HT1080 (cell line): ENCODE data around the gene ATG9B. TPM values are rescaled to one million over a fixed set of nuclear protein-coding genes. Genes with fewer than 3 reads are reported as not detected.

Source experiments
- DNase-seq: peaks from one replicate; pipeline ENCODE4 v3.0.0-alpha.2; 2015; ENCODE audit warnings: low read depth
- total RNA-seq: library from RNA; depleted of rRNA; stranded (reverse); fragments of >200 nt; shearing (Covaris generic); gene quantifications from 2 replicates; pipeline ENCODE4 v1.2.3, GENCODE V29; 2014

The ATG9B gene
- total RNA-seq, 1 experiment from 2014 or later = not detected

DNA sequence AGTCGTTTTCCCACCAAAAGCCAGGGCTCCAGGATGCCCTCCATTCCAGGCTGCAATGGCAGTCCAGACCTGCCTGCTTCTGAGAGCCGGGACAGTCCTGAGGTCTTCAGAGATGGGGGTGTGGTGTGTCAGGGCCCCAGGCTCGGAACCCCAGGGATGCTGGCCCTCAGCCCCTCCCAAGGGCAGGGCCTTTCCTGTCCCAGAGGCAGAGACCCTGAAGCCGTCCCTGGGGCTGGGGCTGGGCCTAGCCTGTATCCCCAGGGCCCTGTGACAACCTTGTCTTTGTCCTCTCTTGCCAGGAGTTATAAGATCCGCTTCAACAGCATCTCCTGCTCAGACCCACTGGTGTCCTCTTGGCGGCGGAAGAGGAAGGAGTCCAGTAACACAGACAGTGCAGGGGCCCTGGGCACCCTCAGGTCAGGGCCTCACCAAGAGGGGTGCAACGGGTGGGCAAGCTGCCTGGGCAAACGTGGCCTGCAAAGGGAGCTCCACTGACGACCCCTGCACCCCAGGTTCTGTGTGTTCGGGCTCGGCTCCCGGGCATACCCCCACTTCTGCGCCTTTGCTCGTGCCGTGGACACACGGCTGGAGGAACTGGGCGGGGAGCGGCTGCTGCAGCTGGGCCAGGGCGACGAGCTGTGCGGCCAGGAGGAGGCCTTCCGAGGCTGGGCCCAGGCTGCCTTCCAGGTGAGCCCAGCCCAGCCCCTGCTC, 17.5 kb downstream of the ATG9B start:
- no peak for DNase-seq

DNA sequence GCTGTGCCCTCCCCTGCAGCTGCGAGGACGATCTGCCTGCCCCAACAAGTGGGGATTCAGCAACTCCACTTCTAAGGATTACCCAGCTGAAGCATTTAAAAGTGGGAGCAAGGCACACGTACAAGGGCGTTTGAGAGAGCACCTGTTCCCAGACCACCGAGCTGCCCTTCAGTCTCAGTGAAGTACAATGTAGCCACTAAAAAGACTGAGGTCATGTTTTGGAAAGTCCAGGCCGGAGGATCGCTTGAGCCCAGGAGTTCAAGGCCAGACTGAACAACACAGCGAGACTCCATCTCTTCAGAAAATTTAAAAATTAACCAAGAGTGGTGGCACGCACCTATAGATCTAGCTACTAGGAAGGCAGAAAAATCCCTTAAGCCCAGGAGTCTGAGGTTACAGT, 18.7 kb downstream of the ATG9B start:
- no peak for DNase-seq

DNA sequence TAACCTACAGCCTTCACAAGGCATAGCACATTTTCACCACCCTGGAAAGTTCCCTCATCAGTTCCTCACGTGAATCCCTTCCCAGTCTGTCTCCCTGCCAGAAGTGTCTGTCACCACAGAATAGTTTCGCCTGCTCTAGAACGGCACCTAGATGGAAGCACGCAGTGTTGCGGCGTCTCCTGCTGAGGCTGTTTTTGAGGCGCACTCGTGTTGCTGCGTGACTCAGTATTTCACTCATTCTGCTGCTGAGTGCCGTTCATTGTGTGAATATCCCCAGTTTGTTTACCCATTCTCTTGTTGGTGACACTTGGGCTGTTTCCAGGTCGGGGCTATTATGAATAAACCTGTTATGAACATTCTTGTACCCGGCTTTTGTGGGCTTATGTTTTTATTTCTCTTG, 20.7 kb downstream of the ATG9B start:
- DNase-seq = peak; percentile 33

DNA sequence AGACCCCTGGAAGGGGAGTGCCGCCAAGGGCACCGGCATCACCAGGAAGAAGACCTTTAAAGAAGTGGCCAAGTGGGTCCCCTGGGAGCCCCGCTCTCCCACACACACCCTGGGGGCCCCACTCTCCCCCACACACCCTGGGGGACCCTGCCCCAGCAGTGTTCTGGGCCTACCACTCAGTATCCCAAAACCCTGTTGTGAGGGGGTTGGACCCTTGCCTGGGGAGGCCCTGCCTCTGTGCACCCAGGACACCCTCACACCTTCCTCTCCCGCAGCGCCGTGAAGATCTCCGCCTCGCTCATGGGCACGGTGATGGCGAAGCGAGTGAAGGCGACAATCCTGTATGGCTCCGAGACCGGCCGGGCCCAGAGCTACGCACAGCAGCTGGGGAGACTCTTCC, 22.7 kb downstream of the ATG9B start:
- no peak for DNase-seq

DNA sequence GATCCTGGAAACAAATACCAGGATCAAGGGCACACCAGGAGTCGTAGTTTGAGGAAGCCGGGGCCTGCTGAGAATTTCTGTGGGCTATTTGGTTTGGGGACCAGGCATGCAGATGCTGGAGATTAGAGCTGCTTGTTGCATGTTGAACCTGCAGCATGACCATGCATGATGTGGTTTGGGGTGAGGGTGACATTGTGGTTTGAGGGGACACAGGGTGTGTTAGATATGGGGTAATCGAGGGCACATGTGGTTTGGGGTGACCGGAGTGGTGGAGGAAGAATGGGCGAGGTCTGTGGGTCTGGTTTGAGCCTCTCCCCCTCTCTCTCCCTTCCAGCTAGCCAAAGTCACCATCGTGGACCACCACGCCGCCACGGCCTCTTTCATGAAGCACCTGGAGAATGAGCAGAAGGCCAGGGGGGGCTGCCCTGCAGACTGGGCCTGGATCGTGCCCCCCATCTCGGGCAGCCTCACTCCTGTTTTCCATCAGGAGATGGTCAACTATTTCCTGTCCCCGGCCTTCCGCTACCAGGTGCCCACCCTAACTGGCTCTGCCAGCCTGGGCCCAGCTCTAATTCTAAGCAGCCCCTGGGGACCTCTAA, 23.3 kb downstream of the ATG9B start:
- no peak for DNase-seq

DNA sequence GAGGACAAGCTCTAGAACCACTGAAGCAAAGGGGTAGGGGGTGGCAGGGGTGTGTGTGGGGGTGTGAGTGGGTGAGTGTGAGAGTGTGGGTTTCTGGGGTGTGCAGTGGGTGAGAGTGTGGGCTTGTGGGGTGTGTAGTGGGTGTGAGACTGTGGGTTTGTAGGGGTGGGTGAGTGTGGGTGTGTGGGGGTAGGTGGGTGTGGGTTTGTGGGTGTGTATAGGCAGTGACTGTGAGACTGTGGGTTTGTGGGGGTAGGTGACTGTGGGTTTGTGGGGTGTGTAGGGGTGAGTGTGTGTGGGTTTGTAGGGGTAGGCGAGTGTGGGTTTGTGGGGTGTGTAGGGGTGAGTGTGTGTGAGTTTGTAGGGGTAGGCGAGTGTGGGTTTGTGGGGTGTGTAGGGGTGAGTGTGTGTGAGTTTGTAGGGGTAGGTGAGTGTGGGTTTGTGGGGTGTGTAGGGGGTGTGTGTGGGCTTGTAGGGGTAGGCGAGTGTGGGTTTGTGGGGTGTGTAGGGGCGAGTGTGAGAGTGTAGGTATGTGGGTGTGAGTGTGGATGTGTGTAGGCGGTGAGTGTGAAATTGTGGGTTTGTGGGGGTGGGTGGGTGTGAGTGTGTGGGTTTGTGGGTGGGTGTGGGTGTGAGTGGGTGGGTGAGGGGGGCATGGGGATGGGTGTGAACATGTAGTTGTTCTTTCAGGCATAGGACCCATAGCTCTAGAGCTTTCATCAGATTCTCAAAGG, 24.6 kb downstream of the ATG9B start:
- DNase-seq = no peak

DNA sequence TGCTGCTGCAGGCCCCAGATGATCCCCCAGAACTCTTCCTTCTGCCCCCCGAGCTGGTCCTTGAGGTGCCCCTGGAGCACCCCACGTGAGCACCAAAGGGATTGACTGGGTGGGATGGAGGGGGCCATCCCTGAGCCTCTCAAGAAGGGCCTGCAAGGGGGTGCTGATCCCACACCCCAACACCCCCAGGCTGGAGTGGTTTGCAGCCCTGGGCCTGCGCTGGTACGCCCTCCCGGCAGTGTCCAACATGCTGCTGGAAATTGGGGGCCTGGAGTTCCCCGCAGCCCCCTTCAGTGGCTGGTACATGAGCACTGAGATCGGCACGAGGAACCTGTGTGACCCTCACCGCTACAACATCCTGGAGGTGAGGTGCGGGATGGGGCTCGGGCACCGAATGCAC, 25.3 kb downstream of the ATG9B start:
- no peak for DNase-seq

DNA sequence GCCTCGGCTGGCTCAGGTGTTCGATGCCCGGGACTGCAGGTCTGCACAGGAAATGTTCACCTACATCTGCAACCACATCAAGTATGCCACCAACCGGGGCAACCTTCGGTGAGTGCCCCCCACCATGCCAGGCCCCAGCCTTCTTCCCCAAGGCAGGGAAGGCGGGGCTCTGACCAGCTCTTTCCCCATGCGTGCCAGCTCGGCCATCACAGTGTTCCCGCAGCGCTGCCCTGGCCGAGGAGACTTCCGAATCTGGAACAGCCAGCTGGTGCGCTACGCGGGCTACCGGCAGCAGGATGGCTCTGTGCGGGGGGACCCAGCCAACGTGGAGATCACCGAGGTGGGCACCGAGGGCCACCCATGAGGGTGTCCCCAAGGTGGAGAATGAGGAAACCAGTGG, 26.0 kb downstream of the ATG9B start:
- DNase-seq = no peak

DNA sequence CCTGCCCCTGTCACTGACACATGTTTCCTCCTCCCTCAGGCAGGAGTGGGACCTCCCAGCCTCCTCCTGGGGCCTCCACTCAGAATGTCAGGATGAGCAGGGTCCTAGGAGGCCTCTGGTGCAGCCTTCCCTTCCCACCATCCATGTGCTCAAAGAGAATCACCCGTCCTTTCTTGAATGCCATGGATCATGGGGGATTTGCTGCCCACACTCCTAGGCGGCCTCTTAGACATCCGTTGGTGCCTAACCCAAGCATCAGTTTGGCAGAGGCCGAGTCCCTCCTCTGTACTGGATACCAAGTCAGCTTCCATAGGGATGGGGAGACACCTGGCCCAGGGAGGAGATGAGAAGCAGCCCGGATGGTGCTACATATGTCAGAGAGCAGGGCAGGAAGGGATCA, 26.5 kb downstream of the ATG9B start:
- no peak for DNase-seq

DNA sequence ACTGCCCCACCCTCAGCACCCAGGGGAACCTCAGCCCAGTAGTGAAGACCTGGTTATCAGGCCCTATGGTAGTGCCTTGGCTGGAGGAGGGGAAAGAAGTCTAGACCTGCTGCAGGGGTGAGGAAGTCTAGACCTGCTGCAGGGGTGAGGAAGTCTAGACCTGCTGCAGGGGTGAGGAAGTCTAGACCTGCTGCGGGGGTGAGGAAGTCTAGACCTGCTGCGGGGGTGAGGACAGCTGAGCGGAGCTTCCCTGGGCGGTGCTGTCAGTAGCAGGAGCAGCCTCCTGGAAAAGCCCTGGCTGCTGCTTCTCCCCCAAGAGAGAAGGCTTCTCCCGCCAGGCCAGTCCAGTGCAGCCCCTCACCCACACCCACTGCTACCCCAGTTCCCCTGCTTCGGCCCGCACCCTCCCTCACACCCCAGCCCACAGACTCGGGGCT, 27.2 kb downstream of the ATG9B start:
- DNase-seq = no peak

DNA sequence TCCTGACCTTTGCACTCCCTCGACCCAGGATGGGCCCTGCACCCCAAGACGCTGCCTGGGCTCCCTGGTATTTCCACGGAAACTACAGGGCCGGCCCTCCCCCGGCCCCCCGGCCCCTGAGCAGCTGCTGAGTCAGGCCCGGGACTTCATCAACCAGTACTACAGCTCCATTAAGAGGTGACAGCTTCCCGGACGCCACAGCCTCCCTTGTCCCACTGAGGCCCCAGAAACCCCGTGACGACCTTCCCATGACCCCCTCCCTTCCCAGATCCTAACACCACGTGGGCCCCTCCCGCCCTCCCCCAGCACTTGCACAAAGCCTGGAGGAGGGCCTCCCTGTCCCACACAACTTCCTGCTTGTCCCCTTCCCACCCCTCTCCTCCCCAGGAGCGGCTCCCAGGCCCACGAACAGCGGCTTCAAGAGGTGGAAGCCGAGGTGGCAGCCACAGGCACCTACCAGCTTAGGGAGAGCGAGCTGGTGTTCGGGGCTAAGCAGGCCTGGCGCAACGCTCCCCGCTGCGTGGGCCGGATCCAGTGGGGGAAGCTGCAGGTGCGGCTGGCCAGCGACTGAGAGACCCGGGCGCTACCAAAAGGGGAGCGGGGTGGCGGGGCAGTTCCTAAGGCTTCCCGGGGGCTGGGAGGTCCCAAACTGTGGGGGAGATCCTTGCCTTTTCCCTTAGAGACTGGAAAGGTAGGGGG, 27.8 kb downstream of the ATG9B start:
- no peak for DNase-seq

DNA sequence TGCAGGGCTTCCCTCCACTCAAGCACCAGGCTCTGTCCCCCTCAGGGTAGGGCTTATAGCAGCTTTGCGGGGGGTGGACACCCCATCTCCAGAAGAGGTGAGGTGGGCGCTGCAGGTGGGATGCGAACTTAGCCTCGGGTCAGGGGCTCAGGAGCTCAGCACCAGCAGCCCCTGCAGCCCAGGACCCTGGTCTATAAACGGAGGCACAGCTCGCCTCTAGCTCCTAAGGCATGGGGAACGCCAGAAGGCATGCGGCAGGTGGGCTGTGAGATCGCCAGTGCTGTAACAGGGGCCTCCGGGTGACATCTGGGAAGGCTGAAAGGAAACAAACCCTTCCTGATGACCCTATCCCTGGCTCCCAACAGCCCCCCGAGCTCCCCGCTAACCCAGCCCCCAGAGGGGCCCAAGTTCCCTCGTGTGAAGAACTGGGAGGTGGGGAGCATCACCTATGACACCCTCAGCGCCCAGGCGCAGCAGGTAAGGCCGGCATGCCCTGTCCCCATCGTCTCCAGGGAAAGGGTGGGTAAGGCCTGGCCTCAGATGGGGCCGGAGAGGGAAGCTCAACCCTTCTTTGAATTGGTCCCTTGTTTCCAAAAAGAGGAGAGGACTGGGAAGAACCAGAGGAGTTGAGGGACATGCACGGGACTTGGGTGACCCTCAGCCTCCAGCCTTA, 29.3 kb downstream of the ATG9B start:
- no peak for DNase-seq

DNA sequence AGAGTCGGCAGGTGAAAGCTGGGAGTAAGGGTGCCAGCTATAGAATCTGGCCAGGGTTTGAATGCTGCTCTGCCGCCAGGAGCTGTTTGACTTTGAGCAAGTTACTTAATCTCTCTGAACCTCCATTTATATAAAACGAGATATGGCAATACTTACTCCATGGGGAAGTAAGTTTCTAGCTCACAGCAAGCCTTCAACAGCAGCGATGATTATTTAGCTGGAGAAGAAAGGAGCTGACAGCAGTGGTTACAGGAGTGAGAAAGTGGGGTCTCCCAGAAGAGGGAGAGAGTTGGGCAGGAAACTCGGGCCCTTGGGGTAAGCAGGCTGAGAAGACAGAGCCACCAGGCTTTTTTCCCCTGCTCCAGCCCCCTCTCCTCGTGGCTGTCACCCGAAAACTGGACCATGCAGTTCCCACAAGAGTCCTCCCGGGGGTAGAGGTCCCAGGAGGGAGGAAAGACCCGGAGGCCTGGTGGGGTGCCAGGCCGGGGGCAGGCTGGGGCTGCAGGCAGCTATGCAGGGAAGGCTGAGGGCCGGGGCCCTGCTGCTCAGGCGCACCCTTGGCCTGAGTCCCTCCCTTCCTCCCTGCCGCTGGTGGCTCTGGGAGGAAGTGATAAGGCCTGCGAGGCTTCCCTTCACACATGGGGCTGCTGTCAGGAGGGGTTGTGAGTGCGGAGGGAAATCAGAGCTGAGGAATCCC, 30.0 kb downstream of the ATG9B start:
- no peak for DNase-seq

DNA sequence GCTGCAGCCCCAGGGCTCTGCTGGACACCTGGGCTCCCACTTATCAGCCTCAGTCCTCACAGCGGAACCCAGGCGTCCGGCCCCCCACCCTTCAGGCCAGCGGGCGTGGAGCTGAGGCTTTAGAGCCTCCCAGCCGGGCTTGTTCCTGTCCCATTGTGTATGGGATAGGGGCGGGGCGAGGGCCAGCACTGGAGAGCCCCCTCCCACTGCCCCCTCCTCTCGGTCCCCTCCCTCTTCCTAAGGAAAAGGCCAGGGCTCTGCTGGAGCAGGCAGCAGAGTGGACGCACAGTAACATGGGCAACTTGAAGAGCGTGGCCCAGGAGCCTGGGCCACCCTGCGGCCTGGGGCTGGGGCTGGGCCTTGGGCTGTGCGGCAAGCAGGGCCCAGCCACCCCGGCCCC, 30.8 kb downstream of the ATG9B start:
- DNase-seq = no peak

DNA sequence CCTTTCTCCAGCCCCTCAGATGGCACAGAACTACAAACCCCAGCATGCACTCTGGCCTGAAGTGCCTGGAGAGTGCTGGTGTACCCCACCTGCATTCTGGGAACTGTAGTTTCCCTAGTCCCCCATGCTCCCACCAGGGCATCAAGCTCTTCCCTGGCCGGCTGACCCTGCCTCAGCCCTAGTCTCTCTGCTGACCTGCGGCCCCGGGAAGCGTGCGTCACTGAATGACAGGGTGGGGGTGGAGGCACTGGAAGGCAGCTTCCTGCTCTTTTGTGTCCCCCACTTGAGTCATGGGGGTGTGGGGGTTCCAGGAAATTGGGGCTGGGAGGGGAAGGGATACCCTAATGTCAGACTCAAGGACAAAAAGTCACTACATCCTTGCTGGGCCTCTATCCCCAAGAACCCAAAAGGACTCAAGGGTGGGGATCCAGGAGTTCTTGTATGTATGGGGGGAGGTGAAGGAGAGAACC, 31.4 kb downstream of the ATG9B start:
- DNase-seq = peak; percentile 64

DNA sequence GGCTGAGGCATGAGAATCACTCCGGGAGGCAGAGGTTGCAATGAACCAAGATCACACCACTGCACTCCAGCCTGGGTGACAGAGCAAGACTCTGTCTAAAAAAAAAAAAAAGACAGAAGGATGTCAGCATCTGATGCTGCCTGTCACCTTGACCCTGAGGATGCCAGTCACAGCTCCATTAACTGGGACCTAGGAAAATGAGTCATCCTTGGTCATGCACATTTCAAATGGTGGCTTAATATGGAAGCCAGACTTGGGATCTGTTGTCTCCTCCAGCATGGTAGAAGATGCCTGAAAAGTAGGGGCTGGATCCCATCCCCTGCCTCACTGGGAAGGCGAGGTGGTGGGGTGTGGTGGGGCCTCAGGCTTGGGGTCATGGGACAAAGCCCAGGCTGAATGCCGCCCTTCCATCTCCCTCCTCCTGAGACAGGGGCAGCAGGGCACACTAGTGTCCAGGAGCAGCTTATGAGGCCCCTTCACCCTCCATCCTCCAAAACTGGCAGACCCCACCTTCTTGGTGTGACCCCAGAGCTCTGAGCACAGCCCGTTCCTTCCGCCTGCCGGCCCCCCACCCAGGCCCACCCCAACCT, 32.1 kb downstream of the ATG9B start:
- no peak for DNase-seq

DNA sequence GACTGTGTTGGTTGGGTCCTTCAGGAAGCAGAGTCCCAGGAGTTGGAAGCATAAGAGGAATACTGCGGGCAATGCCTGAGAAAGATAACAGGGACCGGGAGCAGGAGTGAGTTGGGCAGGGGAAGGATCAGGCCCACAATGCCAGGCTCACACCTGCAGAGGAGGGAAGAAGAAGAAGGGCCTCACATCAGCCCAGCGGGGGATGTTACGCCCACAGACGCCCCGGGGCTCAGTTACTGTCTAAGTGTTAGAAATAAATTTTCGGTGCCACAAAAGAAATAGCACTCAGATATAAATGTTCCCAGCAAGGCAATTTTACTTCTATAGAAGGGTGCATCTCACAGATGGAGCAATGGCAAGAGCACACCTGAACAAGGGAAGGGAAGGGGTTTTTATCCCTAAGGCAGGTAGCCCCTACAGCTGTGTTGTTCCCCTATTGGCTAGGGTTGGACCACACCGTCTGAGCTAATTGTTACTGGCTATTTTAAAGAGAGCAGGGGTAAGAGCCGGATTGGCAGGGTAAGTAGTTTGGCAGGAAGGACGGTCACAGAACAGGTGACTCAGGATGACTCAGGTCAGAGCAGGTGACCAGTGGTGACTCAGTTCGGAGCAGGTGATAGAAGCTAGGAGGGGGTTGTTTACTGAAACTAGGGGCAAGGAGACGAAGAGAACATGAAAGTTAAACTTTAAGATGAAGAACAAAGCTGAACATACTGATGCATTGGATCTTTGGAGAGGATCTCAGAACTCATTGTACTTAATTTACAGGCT, 33.7 kb downstream of the ATG9B start, which contains the start of gene NOS3:
TSS of gene NOS3 (plus strand) at position 602 of the 771 bp plus-strand sequence. CDS start 2,787 bp downstream, outside the sequence.
- DNase-seq = peak; percentile 75

DNA sequence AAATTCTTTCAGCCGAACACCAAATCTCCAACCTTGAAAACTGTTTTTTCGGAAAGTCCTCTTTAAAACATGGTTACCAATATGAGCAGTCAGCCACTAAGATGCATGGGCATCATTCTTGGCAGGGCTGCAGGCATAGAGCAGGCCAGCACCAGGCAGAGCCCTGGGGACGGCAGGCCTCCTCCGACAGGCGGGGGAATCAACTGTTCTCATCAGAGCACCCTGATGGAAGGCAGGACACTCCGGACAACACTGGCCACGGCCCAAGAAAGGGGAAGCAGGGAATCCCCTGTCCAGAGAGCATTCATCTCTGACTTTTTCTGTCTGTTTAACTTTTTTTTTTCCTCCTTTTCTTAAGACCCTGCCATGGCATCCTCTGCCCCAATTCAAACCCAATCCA, 34.8 kb downstream of the ATG9B start:
- DNase-seq = no peak
